Measurements from ENCODE around the gene SP5.

GRCh38 chr2:170671079-170671478 is 44.1 kb upstream of the SP5 start:
- TF ChIP-seq CHD1 (IDR thresholded peaks at IDR 0.05; ENCODE audit: low read depth, low read length) (no peak), RFX5 (IDR thresholded peaks at IDR 0.05; ENCODE audit: low read depth, low read length) (no peak), POLR2A (IDR thresholded peaks at IDR 0.05; ENCODE audit: low read depth, low read length) (no peak), MAFK (IDR thresholded peaks at IDR 0.05; ENCODE audit: low read depth, low read length) (no peak), RAD21 (IDR thresholded peaks at IDR 0.05; ENCODE audit: low read length) (no peak), SMC3 (IDR thresholded peaks at IDR 0.05; ENCODE audit: low read depth, low read length) (no peak), MAZ (IDR thresholded peaks at IDR 0.05; ENCODE audit: borderline replicate concordance, low read depth, low read length) (no peak), USF2 (IDR thresholded peaks at IDR 0.05; ENCODE audit: low read depth, low read length) (no peak), MXI1 (IDR thresholded peaks at IDR 0.05; ENCODE audit: borderline replicate concordance, low read depth, low read length) (no peak), CEBPB (IDR thresholded peaks at IDR 0.05; ENCODE audit: low read depth, low read length) (no peak), FOS (IDR thresholded peaks at IDR 0.05; ENCODE audit: low read depth, low read length) (no peak), NFE2L2 (IDR thresholded peaks at IDR 0.05; ENCODE audit: low read depth, low read length) (no peak), RCOR1 (IDR thresholded peaks at IDR 0.05; ENCODE audit: insufficient replicate concordance, low read length) (no peak)
- TF ChIP-seq, protein P1, sequence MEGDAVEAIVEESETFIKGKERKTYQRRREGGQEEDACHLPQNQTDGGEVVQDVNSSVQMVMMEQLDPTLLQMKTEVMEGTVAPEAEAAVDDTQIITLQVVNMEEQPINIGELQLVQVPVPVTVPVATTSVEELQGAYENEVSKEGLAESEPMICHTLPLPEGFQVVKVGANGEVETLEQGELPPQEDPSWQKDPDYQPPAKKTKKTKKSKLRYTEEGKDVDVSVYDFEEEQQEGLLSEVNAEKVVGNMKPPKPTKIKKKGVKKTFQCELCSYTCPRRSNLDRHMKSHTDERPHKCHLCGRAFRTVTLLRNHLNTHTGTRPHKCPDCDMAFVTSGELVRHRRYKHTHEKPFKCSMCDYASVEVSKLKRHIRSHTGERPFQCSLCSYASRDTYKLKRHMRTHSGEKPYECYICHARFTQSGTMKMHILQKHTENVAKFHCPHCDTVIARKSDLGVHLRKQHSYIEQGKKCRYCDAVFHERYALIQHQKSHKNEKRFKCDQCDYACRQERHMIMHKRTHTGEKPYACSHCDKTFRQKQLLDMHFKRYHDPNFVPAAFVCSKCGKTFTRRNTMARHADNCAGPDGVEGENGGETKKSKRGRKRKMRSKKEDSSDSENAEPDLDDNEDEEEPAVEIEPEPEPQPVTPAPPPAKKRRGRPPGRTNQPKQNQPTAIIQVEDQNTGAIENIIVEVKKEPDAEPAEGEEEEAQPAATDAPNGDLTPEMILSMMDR (conservative IDR thresholded peaks at IDR 0.05; ENCODE audit: low read depth, low read length): no peak
